Upper lobe of left lung (tissue), 6 donors: ENCODE data around the gene TJP3. TPM values are rescaled to one million over a fixed set of nuclear protein-coding genes. Genes with fewer than 3 reads are reported as not detected.

Source experiments
- ATAC-seq, 2 donors: fragments of 200-7000 bp; cut with Tn5 transposase; one replicate each; pipeline ENCODE4 v1.9.1; 2022; ENCODE audit warnings: mild to moderate bottlenecking in 2 of 2, moderate library complexity in 2 of 2; ENCODE audit not compliant: low FRiP score in 2 of 2
- DNase-seq, 2 donors: peaks; one replicate each; pipeline ENCODE4 v3.0.0-alpha.2; 2019 to 2020
- H3K27ac ChIP-seq, 4 donors: fragments of 200-600 bp; sonication (generic); one replicate each; pipeline ENCODE4 v1.5.1; 2016 to 2019
- H3K27me3 ChIP-seq, 4 donors: fragments of 200-600 bp; sonication (generic); one replicate each; pipeline ENCODE4 v1.5.1; 2017 to 2019
- H3K36me3 ChIP-seq, 4 donors: fragments of 200-600 bp; sonication (generic); one replicate each; pipeline ENCODE4 v1.5.1; 2016 to 2019
- H3K4me1 ChIP-seq, 4 donors: fragments of 200-600 bp; sonication (generic); one replicate each; pipeline ENCODE4 v1.5.1; 2018 to 2019
- H3K4me3 ChIP-seq, 4 donors: fragments of 200-600 bp; sonication (generic); one replicate each; pipeline ENCODE4 v1.5.1; 2017 to 2019; ENCODE audit warnings: mild to moderate bottlenecking in 2 of 4, moderate library complexity in 1 of 4
- H3K9me3 ChIP-seq, 4 donors: fragments of 200-600 bp; sonication (generic); one replicate each; pipeline ENCODE4 v1.5.1; 2018 to 2019
- CTCF ChIP-seq, 6 experiments: fragments of 450-650 bp in 4 of 6; fragments of 200-600 bp in 2 of 6; sonication (generic) in 2 of 6; IDR thresholded peaks; one replicate each; pipeline ENCODE4 v1.5.1; 2016 to 2019; ENCODE audit warnings: antibody characterized with exemption in 6 of 6
- EP300 ChIP-seq, 4 donors: sonication (generic); formaldehyde crosslinking; IDR thresholded peaks; one replicate each; pipeline ENCODE4 v1.5.1; 2017; ENCODE audit warnings: antibody characterized with exemption in 4 of 4, control low read depth in 2 of 4
- POLR2A ChIP-seq, 4 donors: fragments of 450-650 bp; IDR thresholded peaks; one replicate each; pipeline ENCODE4 v1.5.1; 2016 to 2017; ENCODE audit warnings: antibody characterized with exemption in 4 of 4, mild to moderate bottlenecking in 2 of 4
- POLR2AphosphoS5 ChIP-seq, 2 donors: sonication (generic); formaldehyde crosslinking; IDR thresholded peaks; one replicate each; pipeline ENCODE4 v1.5.1; 2017; ENCODE audit warnings: antibody characterized with exemption in 2 of 2
- WGBS, 2 donors: methylation state at CpG; one replicate each; pipeline ENCODE4 v1.1.5; 2017 to 2018; 5-methylcytosine and 5-hydroxymethylcytosine counted together
- total RNA-seq, 6 donors: library from RNA; depleted of rRNA in 4 of 6; stranded (reverse); fragments of >200 nt in 4 of 6; gene quantifications; one replicate each; pipeline versions ENCODE4 v1.1.0 to v1.2.1, GENCODE V29; 2016 to 2021
- donor health status: DM: no; HTN: no; CAD: no; lungs with moderate emphysema.
- donor health status: DM: no; HTN: yes; CAD: no; lungs with severe emphysema.

Gene TJP3, protein sequence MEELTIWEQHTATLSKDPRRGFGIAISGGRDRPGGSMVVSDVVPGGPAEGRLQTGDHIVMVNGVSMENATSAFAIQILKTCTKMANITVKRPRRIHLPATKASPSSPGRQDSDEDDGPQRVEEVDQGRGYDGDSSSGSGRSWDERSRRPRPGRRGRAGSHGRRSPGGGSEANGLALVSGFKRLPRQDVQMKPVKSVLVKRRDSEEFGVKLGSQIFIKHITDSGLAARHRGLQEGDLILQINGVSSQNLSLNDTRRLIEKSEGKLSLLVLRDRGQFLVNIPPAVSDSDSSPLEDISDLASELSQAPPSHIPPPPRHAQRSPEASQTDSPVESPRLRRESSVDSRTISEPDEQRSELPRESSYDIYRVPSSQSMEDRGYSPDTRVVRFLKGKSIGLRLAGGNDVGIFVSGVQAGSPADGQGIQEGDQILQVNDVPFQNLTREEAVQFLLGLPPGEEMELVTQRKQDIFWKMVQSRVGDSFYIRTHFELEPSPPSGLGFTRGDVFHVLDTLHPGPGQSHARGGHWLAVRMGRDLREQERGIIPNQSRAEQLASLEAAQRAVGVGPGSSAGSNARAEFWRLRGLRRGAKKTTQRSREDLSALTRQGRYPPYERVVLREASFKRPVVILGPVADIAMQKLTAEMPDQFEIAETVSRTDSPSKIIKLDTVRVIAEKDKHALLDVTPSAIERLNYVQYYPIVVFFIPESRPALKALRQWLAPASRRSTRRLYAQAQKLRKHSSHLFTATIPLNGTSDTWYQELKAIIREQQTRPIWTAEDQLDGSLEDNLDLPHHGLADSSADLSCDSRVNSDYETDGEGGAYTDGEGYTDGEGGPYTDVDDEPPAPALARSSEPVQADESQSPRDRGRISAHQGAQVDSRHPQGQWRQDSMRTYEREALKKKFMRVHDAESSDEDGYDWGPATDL
- 10 to 100 TPM; 27.2 to 94.3 (median 55.5) TPM for total RNA-seq

- H3K27me3 ChIP-seq = no peaks in the 10 kb centered on the region
- peaks cover 4 to 19% (median 14%) of the 10 kb centered on the region in 4 donors for H3K4me1 ChIP-seq
- TF ChIP-seq CTCF (IDR thresholded peaks at IDR 0.05) (no peak), EP300 (IDR thresholded peaks at IDR 0.05) (no peak), POLR2AphosphoS5 (IDR thresholded peaks at IDR 0.05) (peak; percentile 33 to 76), POLR2A (IDR thresholded peaks at IDR 0.05) (peak in 3 of 4 donors; percentile 49 to 82 (median 65))
- peak within 1 kb of the TSS; percentile 72 to 83 (median 80) for H3K27ac ChIP-seq
- H3K36me3 ChIP-seq = no peaks in the 10 kb centered on the region
- H3K4me3 ChIP-seq = peak within 1 kb of the TSS; percentile 22 to 58 (median 53)
- ATAC-seq (peak; percentile 37 to 87), DNase-seq (peak; percentile 80 to 89)
- 24 to 31% methylated on average over 9 to 22 of the region's 24 CpGs for WGBS, 2 donors
- H3K9me3 ChIP-seq = no peaks in the 10 kb centered on the region
Measured at GRCh38 chr19:3708207-3708931, at the start of gene TJP3. TSS of gene TJP3 (plus strand) at chr19:3708384. CDS start at chr19:3728433, 20,049 bp downstream.

GRCh38 chr19:3658870-3659745 is 49.1 kb upstream of the TJP3 start:
- Histone ChIP-seq H3K27ac (no peak overlapping the region), H3K9me3 (no peaks in the 10 kb centered on the region), H3K4me1 (no peaks in the 10 kb centered on the region), H3K36me3 (peaks cover 6 to 87% (median 74%) of the 10 kb centered on the region in 4 donors), H3K27me3 (no peaks in the 10 kb centered on the region), H3K4me3 (no peak overlapping the region)
- ATAC-seq = no peak
- TF ChIP-seq CTCF (IDR thresholded peaks at IDR 0.05) (no peak), POLR2AphosphoS5 (IDR thresholded peaks at IDR 0.05) (no peak), EP300 (IDR thresholded peaks at IDR 0.05) (no peak)
- peak in 1 of 2 donors; percentile 72 for DNase-seq
- 95 to 96% methylated on average over 33 to 37 of the region's 37 CpGs for WGBS, 2 donors

DNA sequence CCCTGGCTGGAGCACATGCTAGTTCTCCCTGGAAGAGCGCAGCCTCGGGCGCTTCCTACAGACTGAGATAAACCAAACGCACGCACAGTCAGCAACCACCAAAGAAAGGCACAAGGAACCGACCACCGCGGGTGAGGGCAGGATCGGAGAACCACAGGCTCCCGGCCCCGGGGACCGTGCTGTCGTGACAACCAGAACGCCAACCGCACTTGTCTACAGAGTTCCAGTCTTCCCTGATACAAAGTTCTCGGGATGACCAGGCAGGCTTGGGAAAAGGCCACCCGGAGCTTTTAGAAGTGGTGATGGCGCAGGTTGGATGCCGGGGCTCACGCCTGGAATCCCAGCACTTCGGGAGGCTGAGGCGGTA is 48.5 kb upstream of the TJP3 start:
- Histone ChIP-seq H3K27ac (no peak overlapping the region), H3K9me3 (no peaks in the 10 kb centered on the region), H3K27me3 (no peaks in the 10 kb centered on the region), H3K4me3 (no peak overlapping the region), H3K36me3 (peaks cover 6 to 91% (median 77%) of the 10 kb centered on the region in 4 donors), H3K4me1 (no peaks in the 10 kb centered on the region)
- DNase-seq (no peak), ATAC-seq (no peak)
- WGBS, 2 donors = 90 to 93% methylated on average over 21 to 22 of the region's 22 CpGs
- TF ChIP-seq POLR2A (IDR thresholded peaks at IDR 0.05) (no peak), CTCF (IDR thresholded peaks at IDR 0.05) (no peak), POLR2AphosphoS5 (IDR thresholded peaks at IDR 0.05) (no peak), EP300 (IDR thresholded peaks at IDR 0.05) (no peak)
